Heart right ventricle (tissue), 16 donors: ENCODE measurements around the gene CLASP2. TPM values are rescaled to one million over a fixed set of nuclear protein-coding genes. Genes with fewer than 3 reads are reported as not detected.

Experiments used
- ATAC-seq, 8 donors: fragments of 200-7000 bp; cut with Tn5 transposase; one replicate each; pipeline ENCODE4 v1.9.1; 2020; ENCODE audit warnings: mild to moderate bottlenecking in 8 of 8, moderate library complexity in 8 of 8, moderate number of reproducible peaks in 1 of 8
- DNase-seq, 2 donors: peaks; one replicate each; pipeline ENCODE4 v3.0.0-alpha.2; 2020
- H3K27ac ChIP-seq, 10 donors: fragments of 200-600 bp; sonication (generic) in 2 of 10; one replicate each; pipeline versions ENCODE4 v1.5.0 to v1.8.0; 2020 to 2022; ENCODE audit warnings: mild to moderate bottlenecking in 3 of 10
- H3K27me3 ChIP-seq, 7 donors: fragments of 200-600 bp; one replicate each; pipeline ENCODE4 v1.8.0; 2021 to 2022; ENCODE audit warnings: mild to moderate bottlenecking in 2 of 7
- H3K36me3 ChIP-seq, 9 donors: fragments of 200-600 bp; sonication (generic) in 1 of 9; one replicate each; pipeline versions ENCODE4 v1.5.0 to v1.8.0; 2020 to 2022; ENCODE audit warnings: mild to moderate bottlenecking in 2 of 9
- H3K4me1 ChIP-seq, 9 donors: fragments of 200-600 bp; sonication (generic) in 1 of 9; one replicate each; pipeline versions ENCODE4 v1.5.0 to v1.8.0; 2020 to 2022; ENCODE audit warnings: mild to moderate bottlenecking in 4 of 9
- H3K4me3 ChIP-seq, 10 donors: fragments of 200-600 bp; sonication (generic) in 2 of 10; one replicate each; pipeline versions ENCODE4 v1.5.0 to v1.8.0; 2020 to 2022; ENCODE audit warnings: mild to moderate bottlenecking in 7 of 10, moderate library complexity in 2 of 10
- H3K9me3 ChIP-seq, 11 donors: fragments of 200-600 bp in 10 of 11; sonication (generic) in 2 of 11; one replicate each; pipeline versions ENCODE4 v1.5.0 to v1.8.0; 2013 to 2022; ENCODE audit warnings: mild to moderate bottlenecking in 2 of 11, control low read depth in 1 of 11, moderate library complexity in 1 of 11
- WGBS, 2 donors: extraction: QIAGEN DNeasy Blood & Tissue Kit; methylation state at CpG; one replicate each; pipeline ENCODE4 v1.1.7; 2013; ENCODE audit warnings: inconsistent platforms in 1 of 2; 5-methylcytosine and 5-hydroxymethylcytosine counted together
- intact Hi-C, 10 donors: fragments of 100-400 bp; cut with DNase I; formaldehyde crosslinking; loops; one replicate each; pipeline versions ENCODE4 v1.11.1 to v1.14.2; 2022
- polyA plus RNA-seq, 2 donors: library from polyadenylated mRNA; stranded (reverse); fragments of 200-250 nt; gene quantifications; one replicate each; pipeline ENCODE4 v1.2.3, GENCODE V29; 2013
- total RNA-seq, 10 donors: library from RNA; stranded (reverse); fragmentation: NEBNext Ultra II Directional in 3 of 10; extraction: Animal tissue kit (Norgen Biotek cat#: 25700) in 3 of 10; gene quantifications; one replicate each; pipeline versions ENCODE4 v1.2.1 to v1.2.4, GENCODE V29; 2021 to 2023
- TF ChIP-seq, protein P1 (sequence below), 9 donors: fragments of 200-600 bp; sonication (generic) in 2 of 9; IDR thresholded peaks; one replicate each; pipeline versions ENCODE4 v1.5.0 to v1.8.0; 2021 to 2022; ENCODE audit warnings: antibody characterized with exemption in 9 of 9, mild to moderate bottlenecking in 5 of 9, moderate library complexity in 1 of 9
- donor health status: Arrhythmogenic right ventricular cardiomyopathy.
- donor health status: ischemic (EF 13 %, LVEDD 7.1; RV severe dilation, severe dysfunction).
- donor health status: healthy with polysubstance abuse.
- donor health status: DM: no; HTN: yes; CAD: no.
- donor health status: DM: no; HTN: no; CAD: no.
- donor health status: ischemic (EF 25% LVEDD 6.9; RV normal size, moderate dysfunction).
- donor health status: ischemic (EF 25% LVEDD 5.7; RV mildly dilated, moderate dysfunction).
- donor health status: healthy.
- donor health status: DM: yes; HTN: yes; CAD: no.
- donor health status: Ischemic cardiomyopathy.
- donor health status: ischemic (EF 35%, LVEDD 5.7; RV mildly dilated, moderate dysfunction).
- donor health status: nonischemic (EF 11% LVEDD 7.7; RV severe dilation, severe dysfunction).
- donor health status: DM: yes; HTN: yes; CAD: no.
- donor health status: PGD.
- donor health status: ischemic (EF 29% LVEDD 5.4; RV normal size, mild dysfunction).
- donor health status: nonischemic (EF 23%, LVEDD 6.1; RV moderate dilation, normal function).

The CLASP2 gene
- total and polyA plus RNA-seq, 12 donors = 9.7 to 107 (median 84.9) TPM

DNA sequence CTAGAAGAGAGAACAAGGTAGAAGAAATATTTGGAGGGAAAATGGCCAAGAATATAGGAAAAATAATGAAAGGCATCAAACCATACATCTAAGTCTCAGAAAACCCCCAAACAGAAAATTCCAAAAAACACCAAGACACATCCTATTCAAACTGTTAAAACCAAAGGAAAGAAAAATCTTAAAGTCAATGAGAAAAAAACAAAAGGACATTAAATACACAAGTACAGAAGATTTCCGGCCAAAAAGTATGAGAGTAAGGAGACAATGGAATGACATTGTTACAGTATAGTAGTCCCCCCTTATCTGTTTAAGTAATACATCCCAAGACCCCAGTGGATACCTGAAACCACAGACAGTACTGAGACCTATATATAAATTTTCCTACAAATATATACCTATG is 18.8 kb downstream of the CLASP2 start:
- DNase-seq (no peak), ATAC-seq (no peak)
- Histone ChIP-seq H3K9me3 (peaks cover 0 to 50% (median 12%) of the 10 kb centered on the region in 11 donors), H3K27ac (no peak overlapping the region), H3K4me1 (peaks cover 0 to 10% (median 0%) of the 10 kb centered on the region in 9 donors), H3K4me3 (no peak overlapping the region), H3K36me3 (peaks cover 0 to 7% (median 0%) of the 10 kb centered on the region in 9 donors), H3K27me3 (no peaks in the 10 kb centered on the region)
- intact Hi-C loops = no loop called here
- WGBS, 2 donors = 96 to 98% methylated on average over 1 of the region's 1 CpG
- TF ChIP-seq, protein P1, sequence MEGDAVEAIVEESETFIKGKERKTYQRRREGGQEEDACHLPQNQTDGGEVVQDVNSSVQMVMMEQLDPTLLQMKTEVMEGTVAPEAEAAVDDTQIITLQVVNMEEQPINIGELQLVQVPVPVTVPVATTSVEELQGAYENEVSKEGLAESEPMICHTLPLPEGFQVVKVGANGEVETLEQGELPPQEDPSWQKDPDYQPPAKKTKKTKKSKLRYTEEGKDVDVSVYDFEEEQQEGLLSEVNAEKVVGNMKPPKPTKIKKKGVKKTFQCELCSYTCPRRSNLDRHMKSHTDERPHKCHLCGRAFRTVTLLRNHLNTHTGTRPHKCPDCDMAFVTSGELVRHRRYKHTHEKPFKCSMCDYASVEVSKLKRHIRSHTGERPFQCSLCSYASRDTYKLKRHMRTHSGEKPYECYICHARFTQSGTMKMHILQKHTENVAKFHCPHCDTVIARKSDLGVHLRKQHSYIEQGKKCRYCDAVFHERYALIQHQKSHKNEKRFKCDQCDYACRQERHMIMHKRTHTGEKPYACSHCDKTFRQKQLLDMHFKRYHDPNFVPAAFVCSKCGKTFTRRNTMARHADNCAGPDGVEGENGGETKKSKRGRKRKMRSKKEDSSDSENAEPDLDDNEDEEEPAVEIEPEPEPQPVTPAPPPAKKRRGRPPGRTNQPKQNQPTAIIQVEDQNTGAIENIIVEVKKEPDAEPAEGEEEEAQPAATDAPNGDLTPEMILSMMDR (IDR thresholded peaks at IDR 0.05) = no peak

DNA sequence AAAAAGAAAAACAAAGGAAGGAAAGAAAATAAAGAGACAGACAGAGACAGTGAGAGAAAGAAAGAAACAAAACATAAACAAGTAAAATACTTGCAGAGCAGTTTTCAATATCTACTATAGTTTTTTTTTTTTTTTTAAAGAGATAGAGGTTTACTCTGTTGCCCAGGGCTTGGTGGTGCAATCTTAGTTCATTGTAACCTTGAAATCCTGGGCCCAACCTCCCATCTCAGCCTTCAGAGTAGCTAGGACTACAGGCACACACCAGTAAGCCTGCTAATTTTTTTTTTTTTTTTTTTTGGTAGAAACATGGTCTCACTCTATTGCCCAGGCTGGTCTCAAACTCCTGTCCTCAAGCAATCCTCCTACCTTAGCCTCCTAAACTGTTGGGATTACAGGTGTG is 23.1 kb downstream of the CLASP2 start:
- DNase-seq = no peak
- Histone ChIP-seq H3K27ac (no peak overlapping the region), H3K27me3 (no peaks in the 10 kb centered on the region), H3K4me1 (peaks cover 0 to 10% (median 0%) of the 10 kb centered on the region in 9 donors), H3K9me3 (peaks cover 0 to 12% (median 0%) of the 10 kb centered on the region in 11 donors), H3K36me3 (peaks cover 0 to 19% (median 0%) of the 10 kb centered on the region in 9 donors), H3K4me3 (no peak overlapping the region)
- ATAC-seq = no peak
- intact Hi-C loops = no loop called here
- TF ChIP-seq, protein P1 (IDR thresholded peaks at IDR 0.05) = no peak

DNA sequence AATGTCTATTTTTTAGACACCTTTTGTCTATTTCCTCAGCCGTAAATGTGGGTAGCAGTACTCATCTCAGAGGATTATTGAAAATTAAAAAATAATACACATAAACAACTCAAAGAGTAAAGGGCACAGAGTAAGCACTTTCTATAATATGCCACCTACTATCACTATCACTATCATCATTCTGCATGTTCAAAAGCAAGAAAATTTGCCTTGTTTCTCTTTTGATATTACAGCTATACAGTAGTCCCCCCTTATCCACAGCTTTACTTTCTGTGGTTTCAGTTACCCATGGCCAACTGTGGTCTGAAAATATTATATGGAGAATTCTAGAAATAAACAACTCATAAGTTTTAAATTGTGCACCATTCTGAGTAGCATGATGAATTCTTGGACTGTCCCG is 27.7 kb downstream of the CLASP2 start:
- no peaks in the 10 kb centered on the region for H3K27me3 ChIP-seq
- TF ChIP-seq, protein P1 (IDR thresholded peaks at IDR 0.05) = no peak

DNA sequence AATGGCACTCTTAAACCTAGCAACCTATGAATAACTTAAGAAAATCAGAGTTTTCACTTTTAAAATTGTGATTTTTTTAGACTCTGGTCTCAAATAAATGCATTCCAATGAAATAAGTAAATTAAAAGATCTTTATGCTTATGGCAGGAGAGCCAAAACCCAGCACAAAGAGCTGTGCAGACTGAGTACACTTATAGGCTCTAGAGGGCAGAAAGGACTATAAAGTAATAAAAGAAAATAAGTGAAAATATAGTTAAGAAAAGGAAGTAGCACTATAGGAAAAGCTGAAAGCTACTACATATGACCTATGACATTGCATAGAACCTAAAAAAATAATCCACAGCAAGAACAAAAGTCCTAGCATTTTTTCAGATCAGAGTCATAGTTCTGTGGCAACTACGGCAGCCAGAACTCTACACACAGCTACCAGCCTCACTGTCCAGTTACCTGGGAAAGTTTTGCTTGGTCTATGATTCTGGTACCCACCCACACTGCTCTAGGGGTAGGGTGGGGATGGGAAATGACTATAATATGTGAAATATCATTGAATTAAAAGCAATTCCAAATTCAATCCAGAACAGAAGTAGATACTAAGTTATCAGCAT is 30.5 kb downstream of the CLASP2 start:
- Histone ChIP-seq H3K36me3 (peaks cover 0 to 65% (median 0%) of the 10 kb centered on the region in 9 donors), H3K27ac (no peak overlapping the region), H3K4me1 (no peaks in the 10 kb centered on the region), H3K4me3 (no peak overlapping the region), H3K27me3 (no peaks in the 10 kb centered on the region), H3K9me3 (no peaks in the 10 kb centered on the region)
- TF ChIP-seq, protein P1 (IDR thresholded peaks at IDR 0.05) = no peak
- intact Hi-C loops = no loop called here
- ATAC-seq (no peak), DNase-seq (no peak)
- WGBS, 2 donors = 78 to 94% methylated on average over 1 of the region's 1 CpG

More for the DNA sequence above, 27.7 kb downstream of the CLASP2 start:
- no peaks in the 10 kb centered on the region for H3K9me3 ChIP-seq
- intact Hi-C loops = no loop called here
- WGBS, 2 donors = 96 to 97% methylated on average over 2 of the region's 2 CpGs
- no peaks in the 10 kb centered on the region for H3K4me1 ChIP-seq
- H3K4me3 ChIP-seq = no peak overlapping the region
- H3K36me3 ChIP-seq = peaks cover 0 to 48% (median 0%) of the 10 kb centered on the region in 9 donors
- ATAC-seq = no peak
- H3K27ac ChIP-seq = no peak overlapping the region
- DNase-seq = no peak
